Measurements from ENCODE around the gene TGFBR3L. TPM values are rescaled to one million over a fixed set of nuclear protein-coding genes. Genes with fewer than 3 reads are reported as not detected.

Gene TGFBR3L
- total RNA-seq, 1 donor from 2014 or later, result 2.8 TPM

- no peak overlapping the region for H3K27ac Mint-ChIP-seq (ENCODE audit: unreplicated experiment)
- H3K9me3 ChIP-seq (ENCODE audit: insufficient read depth, low read depth, low read length), result peaks cover 4% of the 10 kb centered on the region
- H3K4me1 ChIP-seq (ENCODE audit: insufficient read depth, low read length), result no peaks in the 10 kb centered on the region
- no peaks in the 10 kb centered on the region for H3K36me3 ChIP-seq (ENCODE audit: insufficient read depth, low read length)
- H3K9ac ChIP-seq (ENCODE audit: low read length), result no peak overlapping the region
- no peaks in the 10 kb centered on the region for H3K79me2 ChIP-seq (ENCODE audit: insufficient read depth, low read length)
- no peak overlapping the region for H3K27ac ChIP-seq (ENCODE audit: low read depth, low read length)
- H3K4me3 ChIP-seq (ENCODE audit: insufficient read depth, low read depth, low read length), result no peak overlapping the region
- no peaks in the 10 kb centered on the region for H3K27me3 ChIP-seq (ENCODE audit: insufficient read depth, low read length)
- TF ChIP-seq EZH2 (IDR thresholded peaks at IDR 0.05; ENCODE audit: insufficient read depth, low read length), result no peak
- TF ChIP-seq, protein P1, sequence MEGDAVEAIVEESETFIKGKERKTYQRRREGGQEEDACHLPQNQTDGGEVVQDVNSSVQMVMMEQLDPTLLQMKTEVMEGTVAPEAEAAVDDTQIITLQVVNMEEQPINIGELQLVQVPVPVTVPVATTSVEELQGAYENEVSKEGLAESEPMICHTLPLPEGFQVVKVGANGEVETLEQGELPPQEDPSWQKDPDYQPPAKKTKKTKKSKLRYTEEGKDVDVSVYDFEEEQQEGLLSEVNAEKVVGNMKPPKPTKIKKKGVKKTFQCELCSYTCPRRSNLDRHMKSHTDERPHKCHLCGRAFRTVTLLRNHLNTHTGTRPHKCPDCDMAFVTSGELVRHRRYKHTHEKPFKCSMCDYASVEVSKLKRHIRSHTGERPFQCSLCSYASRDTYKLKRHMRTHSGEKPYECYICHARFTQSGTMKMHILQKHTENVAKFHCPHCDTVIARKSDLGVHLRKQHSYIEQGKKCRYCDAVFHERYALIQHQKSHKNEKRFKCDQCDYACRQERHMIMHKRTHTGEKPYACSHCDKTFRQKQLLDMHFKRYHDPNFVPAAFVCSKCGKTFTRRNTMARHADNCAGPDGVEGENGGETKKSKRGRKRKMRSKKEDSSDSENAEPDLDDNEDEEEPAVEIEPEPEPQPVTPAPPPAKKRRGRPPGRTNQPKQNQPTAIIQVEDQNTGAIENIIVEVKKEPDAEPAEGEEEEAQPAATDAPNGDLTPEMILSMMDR (IDR thresholded peaks at IDR 0.05; ENCODE audit: insufficient read depth, low read depth, low read length), result no peak
- DNase-seq (ENCODE audit: low read depth) (no peak), FAIRE-seq (no peak)
- H3K4me2 ChIP-seq (ENCODE audit: low read length), result no peak overlapping the region
- no peak overlapping the region for H2AFZ ChIP-seq (ENCODE audit: low read depth, low read length)
- H3K4me1 Mint-ChIP-seq (ENCODE audit: low read depth, unreplicated experiment), result peaks cover 4% of the 10 kb centered on the region
- no peaks in the 10 kb centered on the region for H3K36me3 Mint-ChIP-seq (ENCODE audit: low read depth, unreplicated experiment)
- peaks cover 2% of the 10 kb centered on the region for H3K27me3 Mint-ChIP-seq (ENCODE audit: low read depth, unreplicated experiment)
- no peaks in the 10 kb centered on the region for H4K20me1 ChIP-seq (ENCODE audit: insufficient read depth, low read length)
- no peak overlapping the region for H3K4me3 Mint-ChIP-seq (ENCODE audit: unreplicated experiment)
- H3K9me3 Mint-ChIP-seq (ENCODE audit: unreplicated experiment), result no peaks in the 10 kb centered on the region
Observed at GRCh38 chr19:7881910-7882309, 32.7 kb upstream of the TGFBR3L start.

DNA sequence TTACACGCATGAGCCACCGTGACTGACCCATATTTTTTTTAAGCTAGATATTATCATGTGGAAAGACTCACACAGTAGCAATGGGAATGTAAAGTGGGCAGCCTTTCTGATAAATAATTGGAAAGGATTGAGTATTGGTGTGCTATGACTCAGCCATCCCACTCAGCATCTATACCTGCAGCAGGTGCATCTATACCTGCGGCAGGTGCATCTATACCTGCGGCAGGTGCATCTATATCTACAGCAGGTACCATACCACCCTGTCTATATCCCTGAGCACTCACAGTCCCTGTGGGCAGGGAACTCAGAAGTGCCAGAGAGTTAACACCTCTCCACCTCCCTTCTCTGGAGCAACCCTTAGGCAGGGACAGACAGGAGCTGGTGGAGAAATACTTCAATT lies 31.5 kb upstream of the TGFBR3L start:
- Histone ChIP-seq H3K4me1 (ENCODE audit: insufficient read depth, low read length) (no peaks in the 10 kb centered on the region), H3K27ac (ENCODE audit: low read depth, low read length) (no peak overlapping the region), H3K4me2 (ENCODE audit: low read length) (no peak overlapping the region), H4K20me1 (ENCODE audit: insufficient read depth, low read length) (no peaks in the 10 kb centered on the region), H2AFZ (ENCODE audit: low read depth, low read length) (no peak overlapping the region), H3K36me3 (ENCODE audit: insufficient read depth, low read length) (no peaks in the 10 kb centered on the region), H3K9ac (ENCODE audit: low read length) (no peak overlapping the region), H3K79me2 (ENCODE audit: insufficient read depth, low read length) (no peaks in the 10 kb centered on the region), H3K9me3 (ENCODE audit: insufficient read depth, low read depth, low read length) (peaks cover 4% of the 10 kb centered on the region), H3K4me3 (ENCODE audit: insufficient read depth, low read depth, low read length) (no peak overlapping the region), H3K27me3 (ENCODE audit: insufficient read depth, low read length) (no peaks in the 10 kb centered on the region)
- no peak for DNase-seq (ENCODE audit: low read depth)
- Mint-ChIP-seq H3K27ac (ENCODE audit: unreplicated experiment) (no peak overlapping the region), H3K9me3 (ENCODE audit: unreplicated experiment) (no peaks in the 10 kb centered on the region), H3K27me3 (ENCODE audit: low read depth, unreplicated experiment) (no peaks in the 10 kb centered on the region), H3K36me3 (ENCODE audit: low read depth, unreplicated experiment) (no peaks in the 10 kb centered on the region), H3K4me3 (ENCODE audit: unreplicated experiment) (no peak overlapping the region), H3K4me1 (ENCODE audit: low read depth, unreplicated experiment) (no peaks in the 10 kb centered on the region)
- no peak for FAIRE-seq
- no peak for TF ChIP-seq EZH2 (IDR thresholded peaks at IDR 0.05; ENCODE audit: insufficient read depth, low read length)
- TF ChIP-seq, protein P1 (IDR thresholded peaks at IDR 0.05; ENCODE audit: insufficient read depth, low read depth, low read length), result no peak

DNA sequence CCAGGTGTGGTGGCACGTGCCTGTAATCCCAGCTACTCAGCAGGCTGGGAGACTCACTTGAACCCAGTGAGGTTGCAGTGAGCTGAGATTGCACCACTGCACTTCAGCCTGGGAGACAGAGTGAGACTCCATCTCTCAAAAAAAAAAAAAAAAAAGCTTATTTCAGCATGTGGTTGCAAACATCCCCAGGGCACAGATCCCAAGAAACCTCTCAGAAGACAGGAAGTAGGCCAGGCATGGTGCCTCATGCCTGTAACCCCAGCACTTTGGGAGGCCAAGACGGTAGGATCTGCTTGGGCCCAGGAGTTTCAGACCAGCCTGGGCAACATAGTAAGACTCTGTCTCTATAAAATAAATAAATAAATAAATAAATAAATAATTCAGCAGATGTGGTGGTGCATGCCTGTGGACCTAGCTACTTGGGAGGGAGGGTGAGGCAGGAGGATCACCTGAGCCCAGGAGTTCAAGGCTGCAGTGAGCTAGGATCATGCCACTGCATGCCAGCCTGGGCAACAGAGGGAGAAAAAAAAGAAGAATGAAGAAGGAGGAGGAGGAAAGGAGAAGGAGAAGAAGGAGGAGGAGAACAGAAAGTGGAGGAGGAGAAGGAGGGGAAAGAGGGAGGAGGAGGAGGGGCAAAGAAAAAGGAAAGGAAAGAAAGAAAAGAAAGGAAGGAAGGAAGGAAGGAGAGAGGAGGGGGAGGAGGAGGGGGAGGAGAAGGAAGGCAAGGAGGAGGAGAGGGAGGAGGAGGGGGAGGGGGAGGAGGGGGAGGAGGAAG lies 30.6 kb upstream of the TGFBR3L start:
- H3K4me3 ChIP-seq (ENCODE audit: insufficient read depth, low read depth, low read length), result no peak overlapping the region
- no peak overlapping the region for H3K27ac ChIP-seq (ENCODE audit: low read depth, low read length)
- no peaks in the 10 kb centered on the region for H4K20me1 ChIP-seq (ENCODE audit: insufficient read depth, low read length)
- no peak overlapping the region for H3K9ac ChIP-seq (ENCODE audit: low read length)
- TF ChIP-seq, protein P1 (IDR thresholded peaks at IDR 0.05; ENCODE audit: insufficient read depth, low read depth, low read length), result no peak
- TF ChIP-seq EZH2 (IDR thresholded peaks at IDR 0.05; ENCODE audit: insufficient read depth, low read length), result no peak
- no peak overlapping the region for H2AFZ ChIP-seq (ENCODE audit: low read depth, low read length)
- H3K4me1 ChIP-seq (ENCODE audit: insufficient read depth, low read length), result peaks cover 6% of the 10 kb centered on the region
- DNase-seq (ENCODE audit: low read depth), result no peak
- H3K4me3 Mint-ChIP-seq (ENCODE audit: unreplicated experiment), result peak overlapping the region; percentile 60
- H3K4me1 Mint-ChIP-seq (ENCODE audit: low read depth, unreplicated experiment), result no peaks in the 10 kb centered on the region
- no peak overlapping the region for H3K27ac Mint-ChIP-seq (ENCODE audit: unreplicated experiment)
- no peaks in the 10 kb centered on the region for H3K27me3 Mint-ChIP-seq (ENCODE audit: low read depth, unreplicated experiment)
- peaks cover 4% of the 10 kb centered on the region for H3K9me3 ChIP-seq (ENCODE audit: insufficient read depth, low read depth, low read length)
- no peaks in the 10 kb centered on the region for H3K36me3 Mint-ChIP-seq (ENCODE audit: low read depth, unreplicated experiment)
- no peaks in the 10 kb centered on the region for H3K36me3 ChIP-seq (ENCODE audit: insufficient read depth, low read length)
- peaks cover 5% of the 10 kb centered on the region for H3K79me2 ChIP-seq (ENCODE audit: insufficient read depth, low read length)
- H3K27me3 ChIP-seq (ENCODE audit: insufficient read depth, low read length), result no peaks in the 10 kb centered on the region
- no peak for FAIRE-seq
- no peaks in the 10 kb centered on the region for H3K9me3 Mint-ChIP-seq (ENCODE audit: unreplicated experiment)
- H3K4me2 ChIP-seq (ENCODE audit: low read length), result no peak overlapping the region

Measured in astrocyte (in vitro differentiated cells and primary cell).